ENCODE measurements around the gene LILRA6. TPM values are rescaled to one million over a fixed set of nuclear protein-coding genes. Genes with fewer than 3 reads are reported as not detected.

Gene LILRA6
- total and polyA plus RNA-seq, 2 of the 13 experiments (the other 11 are each of a cell fraction or from before 2014, with no cell fraction given), result not detected

DNA sequence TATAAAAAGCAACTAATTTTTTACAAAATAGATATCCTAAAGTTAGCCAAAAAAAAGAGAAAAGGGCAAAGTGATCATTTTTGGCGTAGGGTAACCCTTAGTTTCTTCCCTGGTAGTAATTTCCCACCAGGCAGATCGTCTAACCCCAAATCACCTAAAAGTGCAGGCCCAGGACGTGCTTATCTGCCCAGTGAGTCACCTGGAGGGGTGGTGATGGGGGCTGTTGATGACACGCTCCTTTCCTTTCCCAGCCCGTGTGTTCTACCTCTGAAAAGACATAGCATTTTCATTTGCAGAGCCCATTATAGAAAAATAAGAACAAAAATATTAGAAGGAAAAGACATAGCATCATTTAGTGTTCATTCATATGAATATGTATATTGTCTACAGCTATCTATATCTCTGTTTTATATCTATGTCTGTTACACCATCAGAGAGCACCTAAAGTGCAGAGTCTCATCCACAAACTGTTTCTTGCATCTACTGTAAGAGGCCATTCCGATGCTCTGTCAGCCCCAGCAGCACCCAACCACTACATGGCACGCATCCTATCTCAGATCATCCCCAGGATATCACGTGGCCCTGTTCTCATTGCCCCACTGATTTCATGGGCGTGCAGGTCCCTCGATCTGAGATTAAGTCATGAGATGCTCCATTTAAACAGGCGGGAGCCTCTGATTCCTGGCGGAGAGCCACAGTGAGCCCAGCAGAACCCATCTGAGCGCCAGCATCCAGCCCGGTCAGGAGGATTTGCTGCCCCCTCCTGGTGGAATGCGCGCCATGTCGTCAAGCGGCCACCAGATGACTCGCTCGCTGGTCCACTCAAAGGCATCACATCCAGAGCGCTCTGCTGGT lies 11.3 kb downstream of the LILRA6 start (continued):
- TF ChIP-seq CENPT (CRISPR knock-in tag; IDR thresholded peaks at IDR 0.05; ENCODE audit: low read depth) (no peak), TCF12 (IDR thresholded peaks at IDR 0.05) (no peak), TCF12 (CRISPR knock-in tag; IDR thresholded peaks at IDR 0.05) (no peak), KAT7 (CRISPR knock-in tag; IDR thresholded peaks at IDR 0.05; ENCODE audit: borderline replicate concordance) (no peak), ZNF225 (CRISPR knock-in tag; IDR thresholded peaks at IDR 0.05) (no peak), ZNF784 (CRISPR knock-in tag; IDR thresholded peaks at IDR 0.05; ENCODE audit: borderline replicate concordance) (peak; percentile 7; the same call in 1 of the 2 replicates), SKI (IDR thresholded peaks at IDR 0.05; ENCODE audit: partially characterized antibody) (no peak), ZNF382 (CRISPR knock-in tag; IDR thresholded peaks at IDR 0.05; ENCODE audit: borderline replicate concordance) (no peak), TBL1XR1 (IDR thresholded peaks at IDR 0.05; ENCODE audit: borderline replicate concordance, low read length, partially characterized antibody) (no peak), SRF (IDR thresholded peaks at IDR 0.05; ENCODE audit: low read depth, low read length) (no peak), ZNF367 (CRISPR knock-in tag; IDR thresholded peaks at IDR 0.05; ENCODE audit: borderline replicate concordance) (no peak), SNRNP70 (IDR thresholded peaks at IDR 0.05; ENCODE audit: low read depth, low read length) (no peak), HNRNPUL1 (IDR thresholded peaks at IDR 0.05; ENCODE audit: low read depth, low read length) (no peak), ELF4 (CRISPR knock-in tag; IDR thresholded peaks at IDR 0.05; ENCODE audit: borderline replicate concordance) (no peak), KLF13 (CRISPR knock-in tag; IDR thresholded peaks at IDR 0.05) (no peak), TEAD3 (CRISPR knock-in tag; optimal IDR thresholded peaks at IDR 0.05; ENCODE audit: borderline replicate concordance) (peak; percentile 95), NCOA2 (CRISPR knock-in tag; IDR thresholded peaks at IDR 0.05) (no peak), ZNF501 (CRISPR knock-in tag; IDR thresholded peaks at IDR 0.05) (peak; percentile 56; the same call in 1 of the 2 replicates), IKZF5 (CRISPR knock-in tag; IDR thresholded peaks at IDR 0.05) (peak; percentile 63; the same call in 1 of the 2 replicates), ZNF709 (CRISPR knock-in tag; IDR thresholded peaks at IDR 0.05) (no peak)
- TF ChIP-seq, protein P1, sequence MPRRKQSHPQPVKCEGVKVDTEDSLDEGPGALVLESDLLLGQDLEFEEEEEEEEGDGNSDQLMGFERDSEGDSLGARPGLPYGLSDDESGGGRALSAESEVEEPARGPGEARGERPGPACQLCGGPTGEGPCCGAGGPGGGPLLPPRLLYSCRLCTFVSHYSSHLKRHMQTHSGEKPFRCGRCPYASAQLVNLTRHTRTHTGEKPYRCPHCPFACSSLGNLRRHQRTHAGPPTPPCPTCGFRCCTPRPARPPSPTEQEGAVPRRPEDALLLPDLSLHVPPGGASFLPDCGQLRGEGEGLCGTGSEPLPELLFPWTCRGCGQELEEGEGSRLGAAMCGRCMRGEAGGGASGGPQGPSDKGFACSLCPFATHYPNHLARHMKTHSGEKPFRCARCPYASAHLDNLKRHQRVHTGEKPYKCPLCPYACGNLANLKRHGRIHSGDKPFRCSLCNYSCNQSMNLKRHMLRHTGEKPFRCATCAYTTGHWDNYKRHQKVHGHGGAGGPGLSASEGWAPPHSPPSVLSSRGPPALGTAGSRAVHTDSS (CRISPR knock-in tag; conservative IDR thresholded peaks at IDR 0.05), result no peak
- TF ChIP-seq, protein P2, sequence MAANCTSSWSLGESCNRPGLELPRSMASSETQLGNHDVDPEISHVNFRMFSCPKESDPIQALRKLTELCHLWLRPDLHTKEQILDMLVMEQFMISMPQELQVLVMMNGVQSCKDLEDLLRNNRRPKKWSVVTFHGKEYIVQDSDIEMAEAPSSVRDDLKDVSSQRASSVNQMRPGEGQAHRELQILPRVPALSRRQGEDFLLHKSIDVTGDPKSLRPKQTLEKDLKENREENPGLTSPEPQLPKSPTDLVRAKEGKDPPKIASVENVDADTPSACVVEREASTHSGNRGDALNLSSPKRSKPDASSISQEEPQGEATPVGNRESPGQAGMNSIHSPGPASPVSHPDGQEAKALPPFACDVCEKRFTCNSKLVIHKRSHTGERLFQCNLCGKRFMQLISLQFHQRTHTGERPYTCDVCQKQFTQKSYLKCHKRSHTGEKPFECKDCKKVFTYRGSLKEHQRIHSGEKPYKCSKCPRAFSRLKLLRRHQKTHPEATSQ (CRISPR knock-in tag; IDR thresholded peaks at IDR 0.05; ENCODE audit: borderline replicate concordance), result no peak
- TF ChIP-seq, protein P3, sequence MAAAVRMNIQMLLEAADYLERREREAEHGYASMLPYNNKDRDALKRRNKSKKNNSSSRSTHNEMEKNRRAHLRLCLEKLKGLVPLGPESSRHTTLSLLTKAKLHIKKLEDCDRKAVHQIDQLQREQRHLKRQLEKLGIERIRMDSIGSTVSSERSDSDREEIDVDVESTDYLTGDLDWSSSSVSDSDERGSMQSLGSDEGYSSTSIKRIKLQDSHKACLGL (CRISPR knock-in tag; IDR thresholded peaks at IDR 0.05), result peak; percentile 24; the same call in 1 of the 2 replicates

All from HepG2 (cell line).